NCI-H128 (cell line): ENCODE results near the gene PRKCI.
"Not testable (repeated sequence)": the region's sequence is repeated elsewhere in the genome, so short reads cannot be mapped to it uniquely, and the experiment has no call there.

ENCODE experiments used
- DNase-seq: peaks from one replicate; lab custom pipeline; 2025; ENCODE audit not compliant: unreplicated experiment; lab: John Stamatoyannopoulos, UW

PRKCI gene

GRCh38 chr3:170278627-170279026, 56.4 kb downstream of the PRKCI start:
- DNase-seq: no peak

GRCh38 chr3:170290194-170290593, 68.0 kb downstream of the PRKCI start:
- no peak for DNase-seq

GRCh38 chr3:170295586-170295985, 73.4 kb downstream of the PRKCI start:
- no peak for DNase-seq

GRCh38 chr3:170296703-170297102, 74.5 kb downstream of the PRKCI start:
- no peak for DNase-seq

GRCh38 chr3:170301405-170301804, 79.2 kb downstream of the PRKCI start:
- DNase-seq: no peak

- DNase-seq: no peak
These were observed 79.8 kb downstream of the PRKCI start for GRCh38 chr3:170302008-170302407.

GRCh38 chr3:170306015-170306414, 83.8 kb downstream of the PRKCI start:
- DNase-seq: no peak

GRCh38 chr3:170307671-170308405, 85.6 kb downstream of the PRKCI start:
- DNase-seq: no peak

GRCh38 chr3:170309046-170309445, 86.8 kb downstream of the PRKCI start:
- no peak for DNase-seq

- DNase-seq: no peak
These were observed 95.7 kb downstream of the PRKCI start for GRCh38 chr3:170317954-170318353.

GRCh38 chr3:170320461-170321121, 98.4 kb downstream of the PRKCI start:
- no peak for DNase-seq

GRCh38 chr3:170321321-170322034, 99.3 kb downstream of the PRKCI start:
- DNase-seq: no peak

- DNase-seq: no peak
These were observed 100.5 kb downstream of the PRKCI start for GRCh38 chr3:170322566-170323269.

GRCh38 chr3:170323331-170323730, 101.1 kb downstream of the PRKCI start:
- no peak for DNase-seq

GRCh38 chr3:170324962-170325361, 102.7 kb downstream of the PRKCI start:
- DNase-seq: no peak

- no peak for DNase-seq
These were observed 105.0 kb downstream of the PRKCI start for GRCh38 chr3:170327040-170327808.

GRCh38 chr3:170327868-170328548, 105.8 kb downstream of the PRKCI start:
- DNase-seq: not testable (repeated sequence)

- no peak for DNase-seq
These were observed 108.1 kb downstream of the PRKCI start for GRCh38 chr3:170330366-170330765.

- DNase-seq: no peak
These were observed 108.9 kb downstream of the PRKCI start for GRCh38 chr3:170331143-170331542.

GRCh38 chr3:170337420-170337819, 115.2 kb downstream of the PRKCI start:
- no peak for DNase-seq
